HepG2 (cell line): ENCODE measurements around the gene C20orf204. TPM values are rescaled to one million over a fixed set of nuclear protein-coding genes. Genes with fewer than 3 reads are reported as not detected.
A peak's percentile ranks its signal among the peaks of the same experiment; 100 is the strongest.

ENCODE experiments used
- ATF7 ChIP-seq, 2 experiments: fragments of 450-650 bp in 1 of 2; sonication (generic) in 1 of 2; formaldehyde crosslinking in 1 of 2; IDR thresholded peaks; 2 replicates each; pipeline versions ENCODE4 v1.4.0 to v1.6.1; 2016 to 2020; ENCODE audit warnings: antibody characterized with exemption in 1 of 2, mild to moderate bottlenecking in 1 of 2, missing genetic modification reagents in 1 of 2
- CEBPZ ChIP-seq: IDR thresholded peaks from 2 replicates; pipeline ENCODE4 v1.6.1; 2012; ENCODE audit warnings: low read length, improper control_type of control experiment
- ELF4 ChIP-seq: sonication (generic); formaldehyde crosslinking; IDR thresholded peaks from 2 replicates; pipeline ENCODE4 v1.5.0; 2020; ENCODE audit warnings: missing genetic modification reagents, mild to moderate bottlenecking, moderate library complexity, borderline replicate concordance
- ELK4 ChIP-seq: sonication (generic); formaldehyde crosslinking; IDR thresholded peaks from 2 replicates; pipeline ENCODE4 v1.9.0; 2021; ENCODE audit warnings: missing genetic modification reagents, borderline replicate concordance
- FOSL1 ChIP-seq: sonication (generic); formaldehyde crosslinking; IDR thresholded peaks from 2 replicates; pipeline ENCODE4 v1.9.0; 2021; ENCODE audit warnings: missing genetic modification reagents, borderline replicate concordance
- IRF2 ChIP-seq: IDR thresholded peaks from 2 replicates; pipeline ENCODE4 v1.6.1; 2018; ENCODE audit warnings: missing genetic modification reagents, missing compliant biosample characterization
- MATR3 ChIP-seq: sonication (generic); formaldehyde crosslinking; IDR thresholded peaks from 2 replicates; pipeline ENCODE4 v1.4.0; 2020; ENCODE audit warnings: missing genetic modification reagents
- REL ChIP-seq: sonication (generic); formaldehyde crosslinking; conservative IDR thresholded peaks from 2 replicates; pipeline ENCODE4 v1.8.0; 2022; ENCODE audit warnings: mild to moderate bottlenecking, missing genetic modification reagents, moderate library complexity
- RERE ChIP-seq: IDR thresholded peaks from 2 replicates; pipeline ENCODE4 v1.6.1; 2016; ENCODE audit warnings: low read depth, missing genetic modification reagents, missing compliant biosample characterization
- SIN3A ChIP-seq: IDR thresholded peaks from 2 replicates; pipeline ENCODE4 v1.6.1; 2011; ENCODE audit warnings: low read depth, mild to moderate bottlenecking, control low read depth, low read length, borderline replicate concordance
- ZNF33A ChIP-seq: sonication (generic); formaldehyde crosslinking; IDR thresholded peaks from 2 replicates; pipeline ENCODE4 v1.5.1; 2020; ENCODE audit warnings: missing genetic modification reagents, mild to moderate bottlenecking, moderate library complexity, borderline replicate concordance
- ZSCAN21 ChIP-seq: sonication (generic); formaldehyde crosslinking; IDR thresholded peaks from 2 replicates; pipeline ENCODE4 v1.8.0; 2022; ENCODE audit warnings: mild to moderate bottlenecking, missing genetic modification reagents, moderate library complexity, borderline replicate concordance
- polyA plus RNA-seq, 8 experiments: library from polyadenylated mRNA; depleted of rRNA in 3 of 8; stranded (reverse) in 7 of 8; unstranded in 1 of 8; fragments of >200 nt; fragmentation: Illumina TruSeq in 4 of 8; extraction: Trizol in 4 of 8; gene quantifications; 2 replicates each; pipeline versions ENCODE4 v1.2.1 to v1.2.3, GENCODE V29; 2011 to 2016; ENCODE audit warnings: low read depth in 4 of 8, missing spikeins in 1 of 8, mixed read lengths in 1 of 8; ENCODE audit not compliant: insufficient read depth in 1 of 8
- total RNA-seq, 5 experiments: library from RNA; depleted of rRNA; stranded (reverse); fragments of >200 nt; fragmentation: Illumina TruSeq; extraction: Trizol; gene quantifications; 2 replicates each; pipeline ENCODE4 v1.2.3, GENCODE V29; 2016; ENCODE audit warnings: low read depth in 1 of 5
- TF ChIP-seq, protein P1 (sequence below): sonication (generic); formaldehyde crosslinking; IDR thresholded peaks from 2 replicates; pipeline ENCODE4 v1.9.0; 2021; ENCODE audit warnings: missing genetic modification reagents, mild to moderate bottlenecking, borderline replicate concordance
- TF ChIP-seq, protein P2 (sequence below): fragments of 450-650 bp; IDR thresholded peaks from 2 replicates; pipeline ENCODE4 v1.6.1; 2016

Gene C20orf204
- total and polyA plus RNA-seq, 2 of the 13 experiments (the other 11 are each of a cell fraction or from before 2014, with no cell fraction given), result 22.1 to 80.0 TPM

DNA sequence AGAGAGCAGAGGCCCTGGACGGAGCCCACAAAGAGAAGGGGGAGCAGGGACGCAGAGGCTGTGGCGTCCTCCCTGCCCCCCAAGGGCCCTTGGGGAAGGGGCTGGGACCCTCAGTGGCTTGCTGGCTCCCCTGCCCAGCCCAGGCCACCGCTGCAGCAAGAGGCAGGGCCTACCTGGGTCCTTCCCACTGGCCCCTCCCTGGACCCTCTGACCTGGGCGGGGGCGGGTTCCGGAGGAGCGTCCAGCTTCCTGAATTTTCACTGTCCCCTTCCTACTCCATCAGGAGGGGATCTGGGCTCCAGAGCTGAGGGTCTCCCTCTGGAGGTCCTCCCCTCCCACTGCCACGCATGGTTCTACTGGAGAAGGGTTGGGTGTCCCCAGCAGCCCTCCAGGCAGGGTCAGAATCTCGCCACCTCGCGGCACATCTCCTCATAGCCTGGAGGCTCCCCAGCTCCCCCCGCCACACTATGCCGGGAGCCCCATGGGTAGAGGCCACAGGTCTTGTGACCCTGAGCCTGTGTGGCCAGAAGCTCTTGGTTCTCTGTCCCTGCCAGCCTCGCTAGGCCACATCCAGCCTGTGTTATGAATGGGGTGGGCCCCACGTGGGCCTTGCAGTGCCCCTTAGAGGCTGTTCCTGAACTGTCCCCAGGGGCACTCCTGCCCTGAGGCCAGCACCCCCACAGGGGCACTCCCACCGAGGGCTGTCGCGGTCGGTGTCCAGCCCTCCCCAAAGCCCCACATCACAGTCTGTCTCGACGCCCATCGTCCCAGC is 14.5 kb downstream of the C20orf204 start (continued):
- no peak; the same call in 1 of the 2 replicates for TF ChIP-seq ELF4 (CRISPR knock-in tag)
- no peak for TF ChIP-seq ATF7 (IDR thresholded peaks at IDR 0.05)
- no peak for TF ChIP-seq ATF7 (CRISPR knock-in tag; IDR thresholded peaks at IDR 0.05)
- TF ChIP-seq RERE, result peak; percentile 66; the same call in 1 of the 2 replicates
- TF ChIP-seq ZSCAN21, result peak; percentile 73; the same call in 1 of the 2 replicates
- TF ChIP-seq SIN3A, result no peak
- TF ChIP-seq, protein P1, sequence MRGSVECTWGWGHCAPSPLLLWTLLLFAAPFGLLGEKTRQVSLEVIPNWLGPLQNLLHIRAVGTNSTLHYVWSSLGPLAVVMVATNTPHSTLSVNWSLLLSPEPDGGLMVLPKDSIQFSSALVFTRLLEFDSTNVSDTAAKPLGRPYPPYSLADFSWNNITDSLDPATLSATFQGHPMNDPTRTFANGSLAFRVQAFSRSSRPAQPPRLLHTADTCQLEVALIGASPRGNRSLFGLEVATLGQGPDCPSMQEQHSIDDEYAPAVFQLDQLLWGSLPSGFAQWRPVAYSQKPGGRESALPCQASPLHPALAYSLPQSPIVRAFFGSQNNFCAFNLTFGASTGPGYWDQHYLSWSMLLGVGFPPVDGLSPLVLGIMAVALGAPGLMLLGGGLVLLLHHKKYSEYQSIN (CRISPR knock-in tag), result no peak
- TF ChIP-seq REL (CRISPR knock-in tag), result no peak
- TF ChIP-seq FOSL1 (CRISPR knock-in tag), result peak; percentile 64
- TF ChIP-seq CEBPZ, result no peak
- 0 out of 2 replicates have a peak, but pooled peaks have one; percentile 12 for TF ChIP-seq ELK4
- TF ChIP-seq IRF2 (CRISPR knock-in tag), result peak; percentile 84; the same call in 1 of the 2 replicates
- peak; percentile 94; the same call in 1 of the 2 replicates for TF ChIP-seq MATR3
- TF ChIP-seq, protein P2, sequence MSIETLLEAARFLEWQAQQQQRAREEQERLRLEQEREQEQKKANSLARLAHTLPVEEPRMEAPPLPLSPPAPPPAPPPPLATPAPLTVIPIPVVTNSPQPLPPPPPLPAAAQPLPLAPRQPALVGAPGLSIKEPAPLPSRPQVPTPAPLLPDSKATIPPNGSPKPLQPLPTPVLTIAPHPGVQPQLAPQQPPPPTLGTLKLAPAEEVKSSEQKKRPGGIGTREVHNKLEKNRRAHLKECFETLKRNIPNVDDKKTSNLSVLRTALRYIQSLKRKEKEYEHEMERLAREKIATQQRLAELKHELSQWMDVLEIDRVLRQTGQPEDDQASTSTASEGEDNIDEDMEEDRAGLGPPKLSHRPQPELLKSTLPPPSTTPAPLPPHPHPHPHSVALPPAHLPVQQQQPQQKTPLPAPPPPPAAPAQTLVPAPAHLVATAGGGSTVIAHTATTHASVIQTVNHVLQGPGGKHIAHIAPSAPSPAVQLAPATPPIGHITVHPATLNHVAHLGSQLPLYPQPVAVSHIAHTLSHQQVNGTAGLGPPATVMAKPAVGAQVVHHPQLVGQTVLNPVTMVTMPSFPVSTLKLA, result peak; percentile 67
- TF ChIP-seq ZNF33A (CRISPR knock-in tag), result no peak
